SJSA1 (cell line): ENCODE data around the gene GPR148. TPM values are rescaled to one million over a fixed set of nuclear protein-coding genes. Genes with fewer than 3 reads are reported as not detected.

Experiments
- DNase-seq, 2 experiments: peaks; one replicate each; pipeline ENCODE4 v3.0.0-alpha.2; 2015 to 2020; ENCODE audit warnings: low spot score in 2 of 2, low read depth in 1 of 2
- H3K27ac ChIP-seq: fragments of 250-450 bp; sonication (Bioruptor Pico); 2 replicates; pipeline ENCODE4 v1.5.1; 2020; ENCODE audit warnings: mild to moderate bottlenecking, moderate library complexity
- H3K27me3 ChIP-seq: fragments of 250-450 bp; sonication (Bioruptor Pico); replicated peaks from 2 replicates; pipeline ENCODE4 v1.5.1; 2020; ENCODE audit warnings: mild to moderate bottlenecking, moderate library complexity
- H3K36me3 ChIP-seq: fragments of 250-450 bp; sonication (Bioruptor Pico); 2 replicates; pipeline ENCODE4 v1.5.1; 2020; ENCODE audit warnings: mild to moderate bottlenecking
- H3K4me1 ChIP-seq: fragments of 250-450 bp; sonication (Bioruptor Pico); replicated peaks from 2 replicates; pipeline ENCODE4 v1.6.1; 2021; ENCODE audit warnings: mild to moderate bottlenecking
- H3K4me3 ChIP-seq: fragments of 250-450 bp; sonication (Bioruptor Pico); 2 replicates; pipeline ENCODE4 v1.5.1; 2020; ENCODE audit warnings: mild to moderate bottlenecking
- H3K9me3 ChIP-seq: fragments of 250-450 bp; sonication (Bioruptor Pico); replicated peaks from 2 replicates; pipeline ENCODE4 v1.5.1; 2020; ENCODE audit warnings: mild to moderate bottlenecking
- total RNA-seq: library from RNA; depleted of rRNA; stranded (reverse); fragments of >200 nt; shearing (Covaris generic); gene quantifications from 2 replicates; pipeline ENCODE4 v1.2.3, GENCODE V29; 2014

The GPR148 gene
- total RNA-seq, 1 experiment from 2014 or later = not detected

DNA sequence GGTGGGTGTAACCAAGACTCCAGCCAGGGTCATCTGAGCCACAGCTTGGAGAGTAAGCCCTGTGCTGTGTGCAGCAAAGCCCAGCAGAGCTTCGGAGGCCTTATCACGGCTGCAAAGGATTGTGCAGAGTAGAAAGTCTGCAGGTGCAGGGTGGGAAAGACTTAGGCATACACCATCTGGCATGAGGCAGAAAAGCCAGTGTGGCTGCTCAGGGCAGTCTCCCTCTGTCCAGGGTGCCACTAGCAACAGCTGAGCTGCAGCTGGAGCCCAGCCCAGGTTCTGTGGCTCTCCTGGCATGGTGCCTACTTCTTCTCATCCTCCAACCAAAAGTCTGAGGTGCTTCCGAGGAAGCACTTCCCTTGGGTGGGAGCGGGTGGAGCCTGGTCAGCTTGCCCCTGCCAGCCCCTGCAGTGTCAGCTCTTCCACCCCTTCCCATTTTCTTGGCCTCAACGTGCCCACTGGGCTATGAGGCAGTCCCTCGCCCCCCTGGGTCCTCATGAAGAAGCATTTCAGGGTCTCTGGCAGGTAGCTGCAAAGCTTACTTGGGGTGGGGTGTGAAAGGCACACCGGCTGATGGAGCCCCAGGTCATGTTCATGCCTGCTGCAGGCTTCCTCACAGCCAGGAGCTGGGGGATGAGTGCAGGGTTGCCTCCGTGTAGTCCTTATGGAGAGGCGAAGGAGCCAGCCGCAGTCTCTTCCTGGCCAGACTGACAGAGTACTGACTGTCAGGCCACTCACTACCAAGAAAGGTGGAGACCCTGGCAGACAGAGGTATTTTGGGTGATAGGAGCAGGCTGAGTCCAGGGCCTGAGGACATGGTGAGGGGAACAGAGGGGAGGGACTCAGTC is 31.3 kb downstream of the GPR148 start:
- no peak for DNase-seq
- no peak overlapping the region for H3K27ac ChIP-seq
- no peaks in the 10 kb centered on the region for H3K36me3 ChIP-seq
- no peaks in the 10 kb centered on the region; the same call in 1 of the 2 replicates for H3K4me1 ChIP-seq
- H3K9me3 ChIP-seq = no peaks in the 10 kb centered on the region
- H3K4me3 ChIP-seq = no peak overlapping the region
- peaks cover 13% of the 10 kb centered on the region for H3K27me3 ChIP-seq

DNA sequence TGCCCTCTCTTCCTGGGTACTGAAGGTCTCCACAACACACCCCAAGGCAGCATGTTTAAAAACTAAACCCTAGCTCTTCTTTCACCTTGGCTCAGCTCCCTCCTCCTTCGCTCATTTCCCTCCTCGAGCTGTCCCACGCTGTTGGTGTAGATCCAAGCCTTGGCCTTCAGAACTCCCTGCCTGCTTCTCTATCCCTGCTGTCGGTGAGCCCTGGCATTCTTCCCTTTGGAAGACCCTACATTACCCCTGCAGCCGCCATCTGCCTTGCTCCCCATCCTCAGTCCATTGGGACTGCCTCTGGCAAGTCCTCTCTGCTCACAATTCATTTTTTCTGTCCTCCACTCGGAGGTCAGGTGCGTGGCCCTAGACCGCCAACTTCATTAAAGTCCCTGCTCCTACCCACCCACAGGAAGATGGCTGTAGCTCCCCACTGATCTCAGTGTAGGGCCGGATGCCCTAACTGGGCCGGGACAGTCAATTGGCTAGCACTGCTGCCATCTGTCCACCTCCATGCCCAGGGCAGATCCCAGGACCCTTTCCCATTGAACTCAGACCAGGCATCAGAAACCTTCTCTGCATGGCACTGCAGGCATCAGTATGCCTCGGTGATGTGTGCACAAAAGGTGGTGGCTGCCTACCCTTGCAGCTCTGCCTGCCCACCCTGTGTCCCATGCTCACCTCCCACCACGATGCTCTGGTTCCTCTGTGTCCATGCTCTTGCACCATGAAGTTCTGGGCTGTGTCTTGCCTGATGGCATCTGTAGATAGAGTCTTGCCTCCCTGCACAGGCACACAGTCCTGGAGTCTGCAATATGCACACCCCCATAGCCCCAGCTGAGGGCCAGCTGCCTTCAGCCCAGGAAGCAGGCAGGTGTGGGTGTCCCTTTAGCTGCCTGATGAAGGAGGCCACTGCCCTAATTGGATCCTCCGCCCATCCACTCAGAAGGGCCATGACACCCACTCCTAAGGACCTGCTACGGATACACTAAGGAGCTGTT is 32.2 kb downstream of the GPR148 start:
- no peaks in the 10 kb centered on the region for H3K9me3 ChIP-seq
- H3K4me3 ChIP-seq = no peak overlapping the region
- H3K36me3 ChIP-seq = no peaks in the 10 kb centered on the region
- no peak for DNase-seq
- no peak overlapping the region for H3K27ac ChIP-seq
- peaks cover 8% of the 10 kb centered on the region for H3K27me3 ChIP-seq
- no peaks in the 10 kb centered on the region; the same call in 1 of the 2 replicates for H3K4me1 ChIP-seq

DNA sequence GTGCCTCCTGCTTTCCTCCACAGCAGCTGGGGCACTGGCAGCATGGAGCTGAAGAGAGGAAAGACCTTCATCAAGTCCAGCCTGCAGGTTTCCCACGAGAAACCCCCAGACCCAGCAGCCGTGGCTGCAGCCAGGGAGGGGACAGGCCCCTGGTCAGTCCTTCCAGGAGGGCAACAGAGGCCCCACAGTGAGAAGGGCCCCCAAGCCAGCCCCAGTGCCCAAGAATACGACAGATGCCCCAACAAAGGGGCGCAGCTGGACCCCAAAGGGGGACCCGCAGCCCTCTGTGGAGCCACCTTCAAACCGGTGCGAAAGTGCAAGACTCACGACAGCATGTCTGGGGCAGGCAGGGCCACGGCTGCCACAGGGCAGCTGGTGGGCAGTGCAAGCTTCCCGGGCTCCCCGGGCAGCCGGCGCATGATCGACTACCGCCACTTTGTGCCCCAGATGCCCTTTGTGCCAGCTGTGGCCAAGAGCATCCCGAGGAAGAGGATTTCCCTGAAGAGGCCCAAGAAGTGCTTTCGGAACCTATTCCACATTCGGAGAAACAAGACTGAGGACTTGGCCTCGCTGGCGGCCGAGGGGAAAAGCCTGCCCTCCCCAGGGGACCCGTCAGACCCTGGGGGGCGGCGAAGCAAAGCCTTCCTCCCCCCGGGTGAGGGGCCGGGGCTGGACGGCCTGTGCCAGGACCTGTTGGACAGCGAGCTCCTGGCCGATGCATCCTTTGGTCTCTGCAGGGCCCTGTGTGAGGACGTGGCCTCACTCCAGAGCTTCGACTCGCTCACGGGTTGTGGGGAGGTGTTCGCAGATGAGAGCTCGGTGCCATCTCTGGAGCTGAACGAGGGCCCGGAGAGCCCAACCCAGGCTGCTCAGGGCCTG is 33.4 kb downstream of the GPR148 start:
- H3K4me3 ChIP-seq = no peak overlapping the region
- DNase-seq = no peak
- H3K9me3 ChIP-seq = no peaks in the 10 kb centered on the region
- H3K27me3 ChIP-seq = 0 out of 2 replicates have a peak, but pooled peaks cover 3% of the 10 kb centered on the region
- no peaks in the 10 kb centered on the region for H3K4me1 ChIP-seq
- H3K27ac ChIP-seq = no peak overlapping the region
- H3K36me3 ChIP-seq = no peaks in the 10 kb centered on the region

DNA sequence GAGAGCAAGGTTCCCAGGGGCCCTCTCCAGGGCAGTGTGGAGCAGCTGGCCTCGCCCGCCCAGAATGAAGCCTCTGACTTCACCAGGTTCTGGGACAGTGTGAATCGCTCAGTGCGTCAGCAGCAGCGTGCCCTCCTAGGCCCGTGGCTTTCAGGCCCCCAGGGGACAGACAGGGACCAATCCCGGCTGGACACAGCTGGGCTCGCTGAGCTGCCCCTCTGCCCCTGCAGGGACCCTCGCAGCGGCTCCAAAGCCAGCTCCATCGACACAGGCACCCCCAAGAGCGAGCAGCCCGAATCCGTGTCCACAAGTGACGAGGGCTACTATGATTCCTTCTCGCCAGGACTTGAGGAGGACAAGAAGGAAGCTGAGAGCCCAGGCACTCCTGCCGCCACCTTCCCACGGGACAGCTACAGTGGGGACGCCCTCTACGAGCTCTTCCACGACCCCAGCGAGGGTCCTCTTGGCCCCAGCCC is 34.1 kb downstream of the GPR148 start:
- H3K4me1 ChIP-seq = no peaks in the 10 kb centered on the region

DNA sequence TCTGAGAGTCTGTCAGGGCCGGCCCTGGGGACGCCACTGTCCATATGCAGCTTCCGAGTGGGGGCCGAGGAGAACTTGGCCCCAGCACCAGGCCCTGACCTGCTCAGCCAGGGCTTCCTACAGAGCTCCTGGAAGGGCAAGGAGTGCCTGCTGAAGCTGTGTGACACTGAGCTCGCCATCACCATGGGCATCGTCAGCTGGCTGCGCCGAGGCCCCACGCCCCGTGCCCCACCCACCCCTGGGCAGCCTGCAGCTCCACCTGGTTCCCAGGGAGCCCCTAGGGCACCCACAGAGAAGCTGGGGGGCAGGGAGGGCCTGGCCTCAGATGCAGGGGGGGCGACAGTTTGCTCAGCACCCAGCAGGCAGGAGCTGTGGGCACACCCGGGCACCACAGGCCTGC is 34.5 kb downstream of the GPR148 start:
- Histone ChIP-seq H3K36me3 (no peaks in the 10 kb centered on the region), H3K9me3 (no peaks in the 10 kb centered on the region), H3K27me3 (0 out of 2 replicates have a peak, but pooled peaks cover 3% of the 10 kb centered on the region), H3K4me3 (no peak overlapping the region), H3K27ac (no peak overlapping the region), H3K4me1 (no peaks in the 10 kb centered on the region)
- no peak for DNase-seq

More for the DNA sequence above, 34.1 kb downstream of the GPR148 start:
- no peaks in the 10 kb centered on the region for H3K9me3 ChIP-seq
- no peaks in the 10 kb centered on the region for H3K36me3 ChIP-seq
- H3K27ac ChIP-seq = no peak overlapping the region
- no peak overlapping the region for H3K4me3 ChIP-seq
- H3K27me3 ChIP-seq = 0 out of 2 replicates have a peak, but pooled peaks cover 3% of the 10 kb centered on the region
- DNase-seq = no peak

DNA sequence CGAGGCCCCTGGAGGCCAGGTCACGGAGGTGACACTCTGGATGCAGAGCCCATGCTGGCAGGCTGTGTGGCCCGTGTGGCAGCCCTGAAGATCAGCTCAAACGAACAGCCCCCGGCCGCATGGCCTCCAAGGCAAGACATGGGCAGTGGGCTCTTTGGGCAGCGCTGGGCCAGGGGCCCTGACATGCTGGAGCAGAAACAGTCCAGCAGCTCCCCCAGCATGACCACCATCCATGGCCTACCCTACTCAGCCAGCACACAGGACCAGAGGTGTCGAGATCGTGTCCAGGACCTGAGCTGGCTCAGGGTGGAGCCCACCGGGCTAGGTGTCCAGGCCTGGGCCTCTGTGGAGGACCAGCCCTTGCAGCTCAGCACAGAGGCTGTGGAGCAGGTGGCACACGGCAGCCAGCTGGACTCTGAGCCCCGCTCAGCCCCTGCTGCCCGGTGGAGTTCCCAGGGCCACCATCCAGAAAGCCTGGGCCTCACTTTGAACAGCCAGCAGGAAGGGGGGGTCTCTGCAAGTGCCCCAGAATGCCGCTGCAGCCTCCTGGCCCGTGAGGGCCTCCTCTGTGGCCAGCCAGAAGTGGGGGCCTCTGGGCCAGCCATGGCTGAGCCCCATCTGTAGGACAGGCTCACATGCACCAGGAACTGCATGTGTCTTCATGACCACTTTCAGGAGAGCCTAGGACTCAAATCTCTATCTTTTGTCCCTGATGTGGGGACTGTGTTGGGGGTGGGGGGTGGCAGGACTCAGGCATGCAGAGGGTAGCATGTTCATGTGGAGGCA is 35.4 kb downstream of the GPR148 start:
- Histone ChIP-seq H3K4me1 (no peaks in the 10 kb centered on the region), H3K27me3 (0 out of 2 replicates have a peak, but pooled peaks cover 3% of the 10 kb centered on the region), H3K9me3 (no peaks in the 10 kb centered on the region), H3K27ac (no peak overlapping the region), H3K4me3 (no peak overlapping the region), H3K36me3 (no peaks in the 10 kb centered on the region)
- no peak for DNase-seq

DNA sequence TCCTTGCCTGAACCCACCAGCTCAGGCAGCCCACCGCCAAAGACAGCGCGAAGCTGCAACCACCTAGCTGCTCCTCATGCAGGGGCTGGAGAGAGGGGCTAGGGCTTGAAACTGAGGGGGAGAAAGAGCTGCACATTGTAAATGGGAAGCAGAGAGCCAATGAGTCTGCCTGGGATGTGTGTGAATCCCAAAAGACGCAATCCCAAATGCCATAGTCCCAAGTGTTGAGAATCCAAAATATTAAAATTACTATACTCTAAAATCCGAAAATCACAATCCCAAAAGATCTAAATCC is 35.9 kb downstream of the GPR148 start:
- H3K4me3 ChIP-seq = no peak overlapping the region
- no peak for DNase-seq
- H3K4me1 ChIP-seq = no peaks in the 10 kb centered on the region
- no peaks in the 10 kb centered on the region for H3K9me3 ChIP-seq
- H3K27ac ChIP-seq = no peak overlapping the region
- H3K27me3 ChIP-seq = 0 out of 2 replicates have a peak, but pooled peaks cover 3% of the 10 kb centered on the region
- H3K36me3 ChIP-seq = no peaks in the 10 kb centered on the region

DNA sequence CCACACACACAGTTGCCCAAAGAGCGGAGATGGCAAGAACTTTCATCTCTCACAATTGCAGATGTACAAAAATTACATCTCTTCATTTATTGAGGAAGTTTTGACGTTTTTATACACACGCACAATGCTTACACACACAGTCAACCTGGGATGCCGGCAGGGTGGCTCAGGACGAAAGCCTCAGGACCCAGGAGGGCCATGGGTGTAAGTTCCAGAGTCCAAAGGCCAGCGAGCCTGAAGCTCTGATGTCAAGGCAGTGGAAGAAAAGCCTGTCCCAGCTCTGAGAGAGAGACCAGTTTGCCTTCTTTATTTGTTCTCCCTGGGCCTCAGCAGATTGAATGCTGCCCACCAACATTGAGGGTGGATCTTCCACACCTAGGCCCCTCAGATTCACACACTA is 36.6 kb downstream of the GPR148 start:
- Histone ChIP-seq H3K27me3 (no peaks in the 10 kb centered on the region), H3K4me3 (no peak overlapping the region), H3K36me3 (no peaks in the 10 kb centered on the region), H3K27ac (no peak overlapping the region), H3K9me3 (no peaks in the 10 kb centered on the region), H3K4me1 (no peaks in the 10 kb centered on the region)
- no peak for DNase-seq

DNA sequence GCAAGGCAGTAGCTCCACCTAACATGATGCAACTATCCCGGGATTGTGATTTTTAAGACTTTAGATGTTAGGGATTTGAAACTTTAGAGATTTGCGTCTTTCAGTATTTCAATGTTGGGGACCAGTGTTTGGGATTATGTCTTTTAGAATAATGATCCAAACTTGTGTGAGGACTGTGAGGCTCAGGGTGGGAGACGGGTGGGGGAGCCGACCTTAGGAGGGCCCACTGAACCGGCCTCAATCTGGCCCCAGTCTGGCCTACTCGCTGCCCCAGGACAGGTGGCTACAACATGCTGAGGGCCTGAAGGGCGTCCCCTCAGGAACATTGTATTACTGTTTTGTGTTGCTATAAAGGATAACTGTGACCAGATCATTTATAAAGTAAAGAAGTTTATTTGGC is 37.2 kb downstream of the GPR148 start:
- Histone ChIP-seq H3K36me3 (no peaks in the 10 kb centered on the region), H3K4me1 (no peaks in the 10 kb centered on the region), H3K9me3 (no peaks in the 10 kb centered on the region), H3K4me3 (no peak overlapping the region), H3K27ac (no peak overlapping the region), H3K27me3 (no peaks in the 10 kb centered on the region)
- DNase-seq = no peak

DNA sequence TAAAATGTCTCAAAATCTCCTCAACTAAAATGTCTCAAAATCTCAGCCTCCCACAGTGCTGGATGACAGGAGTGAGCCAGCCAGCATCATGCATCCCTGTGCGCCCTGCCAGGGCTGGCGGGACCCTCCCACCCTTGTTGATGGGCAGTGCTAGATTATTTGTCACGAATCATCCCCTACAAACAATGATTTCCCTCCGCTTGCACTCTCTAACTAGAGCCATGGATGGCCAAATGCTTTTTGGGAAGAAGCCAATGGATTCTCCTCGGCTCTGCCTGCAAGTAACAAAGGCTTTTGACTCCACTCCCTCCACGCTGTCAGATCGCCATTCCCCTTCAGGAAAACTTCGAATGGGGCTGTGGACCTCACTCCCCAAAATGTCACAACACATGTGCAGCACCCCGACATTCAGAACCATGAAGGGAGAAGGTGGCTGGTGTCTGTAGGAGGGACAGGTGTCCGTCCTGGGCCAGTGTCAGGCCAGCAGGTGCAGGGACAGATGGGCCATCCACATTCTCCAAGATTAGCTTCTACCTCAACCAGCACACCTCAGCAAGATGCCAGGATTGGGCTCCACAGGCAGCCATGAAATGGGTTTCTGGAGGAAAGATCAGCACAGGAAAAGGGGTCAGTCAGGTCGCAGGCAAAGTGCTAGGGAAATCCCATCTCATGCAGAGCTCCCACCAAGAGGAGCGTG is 38.0 kb downstream of the GPR148 start:
- Histone ChIP-seq H3K27ac (no peak overlapping the region), H3K9me3 (no peaks in the 10 kb centered on the region), H3K4me3 (no peak overlapping the region), H3K36me3 (no peaks in the 10 kb centered on the region), H3K27me3 (no peaks in the 10 kb centered on the region), H3K4me1 (no peaks in the 10 kb centered on the region)
- DNase-seq = no peak

DNA sequence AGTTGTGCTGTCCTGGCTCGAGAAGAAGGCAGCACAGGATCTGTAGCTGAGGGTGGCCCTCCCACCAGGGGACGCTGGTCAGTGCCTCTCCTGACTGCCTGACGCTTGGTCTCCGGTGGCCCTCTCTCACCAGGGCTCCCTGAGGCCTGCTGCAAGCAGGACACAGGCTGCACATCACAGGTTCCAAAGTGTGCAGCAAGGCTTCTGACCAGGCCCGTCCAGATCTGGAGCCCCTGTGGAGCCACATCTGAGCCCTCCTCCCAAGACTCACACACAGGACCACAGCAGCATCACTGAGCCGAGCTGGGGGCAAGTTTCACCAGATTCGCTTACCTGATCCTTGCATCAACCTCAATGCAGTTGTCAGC is 38.5 kb downstream of the GPR148 start:
- Histone ChIP-seq H3K9me3 (no peaks in the 10 kb centered on the region), H3K27ac (no peak overlapping the region), H3K4me3 (no peak overlapping the region), H3K4me1 (no peaks in the 10 kb centered on the region), H3K27me3 (no peaks in the 10 kb centered on the region), H3K36me3 (no peaks in the 10 kb centered on the region)
- no peak for DNase-seq

DNA sequence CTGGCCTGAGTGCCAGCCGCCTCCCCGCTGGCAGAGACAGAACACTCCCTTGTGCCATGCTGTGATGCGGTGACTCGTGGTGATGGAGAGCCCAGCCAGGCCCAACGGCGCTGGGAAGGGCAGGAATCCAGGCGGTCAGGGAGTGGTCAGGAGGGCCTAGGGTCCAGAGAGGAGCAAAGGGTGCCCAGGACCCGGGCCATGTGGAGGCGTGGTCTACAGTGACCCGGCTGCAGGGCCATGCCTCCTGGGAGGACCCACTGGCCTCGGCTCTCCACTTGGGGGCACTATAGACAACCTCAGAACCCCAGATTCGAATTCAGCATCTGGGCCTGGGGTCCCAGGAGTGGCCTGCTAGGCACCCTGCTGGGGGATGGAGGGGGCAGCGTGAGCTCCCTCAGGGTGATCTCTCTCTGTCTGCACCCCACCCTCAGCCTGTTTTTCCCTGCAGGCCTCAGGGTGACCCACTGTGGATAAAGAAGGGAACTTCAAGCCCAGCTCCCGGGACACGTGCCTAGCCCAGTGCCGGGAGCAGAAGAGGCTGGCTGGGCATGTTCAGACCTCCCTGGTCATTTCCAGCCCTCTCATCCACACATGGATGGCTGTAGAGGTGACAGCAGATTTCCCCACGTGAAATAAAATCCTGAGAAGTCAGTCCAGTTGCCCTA is 39.5 kb downstream of the GPR148 start:
- Histone ChIP-seq H3K4me1 (no peaks in the 10 kb centered on the region), H3K27ac (no peak overlapping the region), H3K27me3 (no peaks in the 10 kb centered on the region), H3K36me3 (no peaks in the 10 kb centered on the region), H3K4me3 (no peak overlapping the region), H3K9me3 (no peaks in the 10 kb centered on the region)
- DNase-seq = no peak
